ENCODE measurements around the gene GOLGB1.

DNA sequence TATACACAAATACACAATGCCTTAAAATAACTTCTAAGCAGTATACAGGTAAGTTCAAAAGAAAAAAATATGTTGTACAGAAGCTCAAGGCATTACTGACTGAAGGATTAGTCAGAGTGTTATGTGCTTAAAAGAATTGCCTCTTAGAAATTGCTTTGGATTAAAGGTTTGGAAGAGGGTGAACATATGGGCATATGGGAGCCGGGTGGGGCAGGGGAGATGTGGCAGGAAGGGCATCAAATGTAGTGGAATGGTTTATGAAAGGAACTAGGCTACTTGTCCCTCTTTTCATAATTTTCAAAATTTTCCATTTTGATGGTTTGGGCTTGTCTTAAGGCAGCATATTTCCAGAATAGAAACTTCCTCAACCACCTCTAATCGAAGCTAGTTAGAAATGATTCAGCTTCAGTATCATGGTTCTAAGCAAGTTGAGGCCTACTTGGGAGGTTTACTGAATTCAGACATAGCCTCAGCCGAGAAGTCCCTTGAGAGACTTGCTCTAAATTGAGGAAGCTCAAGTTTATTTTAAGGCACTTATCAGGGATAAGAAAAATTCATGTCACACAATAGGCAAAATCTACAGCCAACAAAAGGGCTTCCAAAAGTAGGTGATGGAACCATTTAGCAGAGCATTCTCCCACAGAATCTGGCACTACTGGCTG is 10.1 kb upstream of the GOLGB1 start:
- TF ChIP-seq, protein P1, sequence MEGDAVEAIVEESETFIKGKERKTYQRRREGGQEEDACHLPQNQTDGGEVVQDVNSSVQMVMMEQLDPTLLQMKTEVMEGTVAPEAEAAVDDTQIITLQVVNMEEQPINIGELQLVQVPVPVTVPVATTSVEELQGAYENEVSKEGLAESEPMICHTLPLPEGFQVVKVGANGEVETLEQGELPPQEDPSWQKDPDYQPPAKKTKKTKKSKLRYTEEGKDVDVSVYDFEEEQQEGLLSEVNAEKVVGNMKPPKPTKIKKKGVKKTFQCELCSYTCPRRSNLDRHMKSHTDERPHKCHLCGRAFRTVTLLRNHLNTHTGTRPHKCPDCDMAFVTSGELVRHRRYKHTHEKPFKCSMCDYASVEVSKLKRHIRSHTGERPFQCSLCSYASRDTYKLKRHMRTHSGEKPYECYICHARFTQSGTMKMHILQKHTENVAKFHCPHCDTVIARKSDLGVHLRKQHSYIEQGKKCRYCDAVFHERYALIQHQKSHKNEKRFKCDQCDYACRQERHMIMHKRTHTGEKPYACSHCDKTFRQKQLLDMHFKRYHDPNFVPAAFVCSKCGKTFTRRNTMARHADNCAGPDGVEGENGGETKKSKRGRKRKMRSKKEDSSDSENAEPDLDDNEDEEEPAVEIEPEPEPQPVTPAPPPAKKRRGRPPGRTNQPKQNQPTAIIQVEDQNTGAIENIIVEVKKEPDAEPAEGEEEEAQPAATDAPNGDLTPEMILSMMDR (IDR thresholded peaks at IDR 0.05; ENCODE audit: low read length): no peak
- no peak for TF ChIP-seq EZH2 (optimal IDR thresholded peaks at IDR 0.05; ENCODE audit: low read depth, low read length)

Measured in MM.1S (cell line).